HL-60 (cell line): ENCODE data around the gene FOXN1.

ENCODE experiments used
- GABPA ChIP-seq: IDR thresholded peaks from 2 replicates; pipeline ENCODE4 v1.6.1; 2012; ENCODE audit warnings: low read depth
- POLR2AphosphoS5 ChIP-seq: IDR thresholded peaks from 2 replicates; pipeline ENCODE4 v1.6.1; 2012; ENCODE audit warnings: low read depth
- SPI1 ChIP-seq: IDR thresholded peaks from 2 replicates; pipeline ENCODE4 v1.6.1; 2012; ENCODE audit warnings: low read depth, mild to moderate bottlenecking, borderline replicate concordance
- TF ChIP-seq, protein P1 (sequence below): IDR thresholded peaks from one replicate; pipeline ENCODE4 v1.5.1; 2011; ENCODE audit warnings: low read length, control low read depth, inconsistent platforms; ENCODE audit not compliant: insufficient read depth
- TF ChIP-seq, protein P2 (sequence below): IDR thresholded peaks from 2 replicates; pipeline ENCODE4 v1.6.1; 2012; ENCODE audit warnings: low read depth; ENCODE audit not compliant: insufficient replicate concordance

DNA sequence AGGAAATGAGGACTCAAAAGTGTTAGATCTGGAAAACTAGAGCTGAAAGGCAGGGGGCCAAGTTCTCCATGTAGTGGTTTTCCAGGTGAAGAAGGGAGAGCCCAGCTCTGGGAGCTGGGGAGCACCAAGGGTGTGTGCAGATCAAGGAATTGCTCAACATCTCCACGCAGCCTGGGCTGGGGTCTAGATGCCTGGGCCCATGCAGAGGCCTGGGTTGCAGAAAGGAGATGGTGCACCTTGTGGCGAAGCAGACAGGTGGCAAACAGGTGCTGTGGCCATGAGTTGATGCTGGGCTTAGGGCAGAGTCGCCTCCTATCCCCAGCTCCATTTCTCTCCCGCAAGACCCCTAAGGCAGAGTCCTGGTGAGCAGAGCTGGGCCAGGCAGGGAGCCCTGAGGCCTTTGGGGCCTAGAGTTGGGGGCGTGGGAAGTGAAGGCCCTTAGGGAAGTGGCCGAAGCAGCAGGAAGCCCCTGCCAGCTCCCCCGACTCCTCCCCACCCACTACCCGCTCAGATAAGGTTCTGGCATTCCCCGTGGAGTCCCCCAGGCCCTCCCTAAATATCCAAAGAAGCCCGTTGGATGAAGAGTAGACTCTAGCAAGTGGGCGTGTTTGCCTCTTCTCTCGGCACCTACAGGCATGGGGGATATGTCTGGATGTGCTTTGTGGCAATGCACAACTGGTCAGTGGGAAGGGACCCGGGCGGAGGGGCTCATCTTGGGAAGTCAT, 777 bp downstream of the FOXN1 start:
- TF ChIP-seq, protein P1, sequence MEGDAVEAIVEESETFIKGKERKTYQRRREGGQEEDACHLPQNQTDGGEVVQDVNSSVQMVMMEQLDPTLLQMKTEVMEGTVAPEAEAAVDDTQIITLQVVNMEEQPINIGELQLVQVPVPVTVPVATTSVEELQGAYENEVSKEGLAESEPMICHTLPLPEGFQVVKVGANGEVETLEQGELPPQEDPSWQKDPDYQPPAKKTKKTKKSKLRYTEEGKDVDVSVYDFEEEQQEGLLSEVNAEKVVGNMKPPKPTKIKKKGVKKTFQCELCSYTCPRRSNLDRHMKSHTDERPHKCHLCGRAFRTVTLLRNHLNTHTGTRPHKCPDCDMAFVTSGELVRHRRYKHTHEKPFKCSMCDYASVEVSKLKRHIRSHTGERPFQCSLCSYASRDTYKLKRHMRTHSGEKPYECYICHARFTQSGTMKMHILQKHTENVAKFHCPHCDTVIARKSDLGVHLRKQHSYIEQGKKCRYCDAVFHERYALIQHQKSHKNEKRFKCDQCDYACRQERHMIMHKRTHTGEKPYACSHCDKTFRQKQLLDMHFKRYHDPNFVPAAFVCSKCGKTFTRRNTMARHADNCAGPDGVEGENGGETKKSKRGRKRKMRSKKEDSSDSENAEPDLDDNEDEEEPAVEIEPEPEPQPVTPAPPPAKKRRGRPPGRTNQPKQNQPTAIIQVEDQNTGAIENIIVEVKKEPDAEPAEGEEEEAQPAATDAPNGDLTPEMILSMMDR: no peak
- TF ChIP-seq, protein P2, sequence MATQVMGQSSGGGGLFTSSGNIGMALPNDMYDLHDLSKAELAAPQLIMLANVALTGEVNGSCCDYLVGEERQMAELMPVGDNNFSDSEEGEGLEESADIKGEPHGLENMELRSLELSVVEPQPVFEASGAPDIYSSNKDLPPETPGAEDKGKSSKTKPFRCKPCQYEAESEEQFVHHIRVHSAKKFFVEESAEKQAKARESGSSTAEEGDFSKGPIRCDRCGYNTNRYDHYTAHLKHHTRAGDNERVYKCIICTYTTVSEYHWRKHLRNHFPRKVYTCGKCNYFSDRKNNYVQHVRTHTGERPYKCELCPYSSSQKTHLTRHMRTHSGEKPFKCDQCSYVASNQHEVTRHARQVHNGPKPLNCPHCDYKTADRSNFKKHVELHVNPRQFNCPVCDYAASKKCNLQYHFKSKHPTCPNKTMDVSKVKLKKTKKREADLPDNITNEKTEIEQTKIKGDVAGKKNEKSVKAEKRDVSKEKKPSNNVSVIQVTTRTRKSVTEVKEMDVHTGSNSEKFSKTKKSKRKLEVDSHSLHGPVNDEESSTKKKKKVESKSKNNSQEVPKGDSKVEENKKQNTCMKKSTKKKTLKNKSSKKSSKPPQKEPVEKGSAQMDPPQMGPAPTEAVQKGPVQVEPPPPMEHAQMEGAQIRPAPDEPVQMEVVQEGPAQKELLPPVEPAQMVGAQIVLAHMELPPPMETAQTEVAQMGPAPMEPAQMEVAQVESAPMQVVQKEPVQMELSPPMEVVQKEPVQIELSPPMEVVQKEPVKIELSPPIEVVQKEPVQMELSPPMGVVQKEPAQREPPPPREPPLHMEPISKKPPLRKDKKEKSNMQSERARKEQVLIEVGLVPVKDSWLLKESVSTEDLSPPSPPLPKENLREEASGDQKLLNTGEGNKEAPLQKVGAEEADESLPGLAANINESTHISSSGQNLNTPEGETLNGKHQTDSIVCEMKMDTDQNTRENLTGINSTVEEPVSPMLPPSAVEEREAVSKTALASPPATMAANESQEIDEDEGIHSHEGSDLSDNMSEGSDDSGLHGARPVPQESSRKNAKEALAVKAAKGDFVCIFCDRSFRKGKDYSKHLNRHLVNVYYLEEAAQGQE: no peak
- TF ChIP-seq POLR2AphosphoS5 (no peak), GABPA (no peak), SPI1 (no peak)
